Activated CD4-positive, alpha-beta T cell treated with anti-CD3 and anti-CD28 coated beads, Interleukin-2, Interleukin-4, amounts not matched to agents 100 ng/mL and 50 ng/mL, durations not matched to agents 16 hours and 8 hours (primary cell): ENCODE results near the gene RABGAP1L.

ENCODE experiments used
- DNase-seq: peaks from one replicate; pipeline ENCODE4 v3.0.0-alpha.2; 2020; ENCODE audit warnings: low spot score

Gene RABGAP1L

GRCh38 chr1:174938281-174939007, 779.1 kb downstream of the RABGAP1L start:
- DNase-seq = peak; percentile 24

DNA sequence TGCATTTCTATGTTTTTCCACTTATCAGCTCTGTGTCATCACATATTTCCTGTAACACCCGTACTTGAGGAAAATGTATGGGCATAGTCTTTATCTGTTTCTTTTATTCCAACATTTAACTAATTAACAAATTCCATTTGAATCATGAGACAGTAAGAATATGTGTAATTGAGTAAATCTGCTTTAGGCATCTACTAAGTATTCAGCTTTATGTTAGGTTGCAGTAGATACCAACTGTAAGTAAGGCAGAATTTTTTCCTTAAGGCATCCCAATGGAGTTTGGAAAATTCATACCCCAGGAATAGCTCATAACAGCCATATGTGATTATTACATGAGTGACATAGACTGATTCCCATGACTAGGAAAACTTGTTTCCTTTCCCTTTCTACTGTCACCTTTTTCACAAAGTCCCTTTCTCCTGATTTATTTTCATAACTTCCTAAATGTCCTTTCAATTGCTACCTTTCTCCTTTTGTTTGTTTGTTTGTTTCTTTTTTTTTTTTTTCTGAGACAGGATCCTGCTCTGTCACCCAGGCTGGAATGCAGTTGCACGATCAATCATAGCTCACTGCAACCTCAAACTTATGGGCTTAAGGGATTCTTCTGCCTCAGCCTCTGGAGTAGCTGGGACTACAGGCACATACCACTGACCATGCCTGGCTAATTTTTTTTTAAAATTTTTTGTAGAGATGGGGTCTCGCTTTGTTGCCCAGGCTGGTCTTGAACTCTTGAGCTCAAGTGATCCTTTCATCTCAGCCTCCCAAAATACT, 780.6 kb downstream of the RABGAP1L start:
- DNase-seq = no peak

DNA sequence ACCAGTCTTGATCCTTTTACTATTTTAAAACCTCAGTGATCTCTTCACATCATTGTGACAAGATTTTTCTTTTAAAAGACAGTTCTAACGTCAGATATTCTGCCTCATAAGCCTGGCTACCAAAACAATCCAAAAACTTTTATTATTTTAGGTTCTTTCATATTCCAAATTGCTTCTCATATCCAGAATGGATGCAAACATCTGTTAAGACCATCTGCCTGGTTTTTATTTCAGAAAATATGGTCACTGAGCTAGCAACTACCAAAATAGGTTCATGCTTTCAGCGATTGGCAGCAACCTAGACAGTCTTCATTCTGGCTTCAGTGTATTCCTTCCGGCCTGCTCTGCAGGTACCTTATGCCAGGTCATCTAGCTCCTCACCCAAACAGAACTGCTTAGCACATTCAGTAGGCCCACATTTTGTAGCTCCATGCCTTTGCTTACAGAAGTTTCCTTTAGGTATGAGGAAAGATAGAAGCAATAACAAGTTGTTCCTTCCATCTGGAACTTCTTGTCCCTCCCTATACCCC, 781.4 kb downstream of the RABGAP1L start:
- DNase-seq = no peak

DNA sequence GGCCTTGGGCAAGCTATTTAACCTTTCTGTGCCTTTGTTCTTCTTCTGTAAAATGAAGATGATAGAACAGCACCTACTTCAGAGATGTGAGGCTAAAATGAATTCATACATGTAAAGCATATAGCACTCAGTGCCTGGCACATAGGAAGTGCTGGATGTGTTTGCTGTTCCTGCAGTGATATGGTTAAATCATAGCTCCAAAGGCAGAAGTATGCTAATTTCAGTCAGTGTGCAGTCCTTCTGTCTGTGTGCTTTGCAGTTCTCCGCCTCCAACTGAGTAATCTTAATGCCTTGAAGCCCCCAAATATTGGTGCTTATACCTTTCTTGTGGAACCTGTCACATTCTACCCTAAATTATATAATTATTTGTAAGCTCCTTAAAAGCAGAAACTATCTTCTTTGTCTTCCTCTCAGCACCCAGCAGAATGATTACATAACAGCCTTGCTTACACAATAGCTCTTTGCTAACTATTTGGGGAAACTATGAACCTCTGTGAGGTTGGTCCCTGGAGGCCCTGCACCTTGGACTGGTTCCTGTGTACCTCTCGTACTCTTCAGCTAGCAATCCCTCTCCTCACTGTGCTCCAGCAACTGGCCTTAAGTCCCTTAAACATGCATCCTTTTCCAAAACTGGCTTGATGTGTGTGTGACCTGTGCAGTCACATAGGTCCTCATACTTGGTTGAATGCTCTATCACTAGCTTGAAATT, 783.4 kb downstream of the RABGAP1L start:
- no peak for DNase-seq

- DNase-seq = no peak
Observed at GRCh38 chr1:174946031-174946430, 786.7 kb downstream of the RABGAP1L start.

DNA sequence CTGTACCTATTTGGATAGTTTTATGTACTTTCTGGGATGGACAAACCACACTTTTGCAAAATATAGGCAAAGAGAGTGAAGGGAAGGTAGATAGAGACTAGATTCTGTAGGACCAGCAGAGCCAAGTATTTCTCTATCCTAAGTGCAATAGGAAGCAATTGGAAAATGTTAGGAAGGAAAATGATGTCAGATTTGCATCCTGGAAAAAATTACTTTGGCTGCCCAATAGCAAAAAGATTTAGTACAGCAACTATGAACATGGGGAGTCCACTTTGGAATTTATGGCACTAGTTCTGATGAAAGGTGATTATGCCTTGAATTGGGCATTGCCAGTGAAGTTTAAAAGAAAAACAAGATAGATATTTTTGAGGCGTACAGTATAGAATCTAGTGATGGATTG, 789.7 kb downstream of the RABGAP1L start:
- DNase-seq = no peak

- DNase-seq = no peak
Observed at GRCh38 chr1:174949645-174950044, 790.3 kb downstream of the RABGAP1L start.

- no peak for DNase-seq
Observed at GRCh38 chr1:174953285-174954072, 794.2 kb downstream of the RABGAP1L start.

GRCh38 chr1:174954073-174954460, 794.7 kb downstream of the RABGAP1L start:
- no peak for DNase-seq

- DNase-seq = no peak
Observed at GRCh38 chr1:174954671-174955669, 795.6 kb downstream of the RABGAP1L start.

GRCh38 chr1:174956086-174956485, 796.8 kb downstream of the RABGAP1L start:
- no peak for DNase-seq

- DNase-seq = no peak
Observed at GRCh38 chr1:174956976-174957375, 797.7 kb downstream of the RABGAP1L start.

DNA sequence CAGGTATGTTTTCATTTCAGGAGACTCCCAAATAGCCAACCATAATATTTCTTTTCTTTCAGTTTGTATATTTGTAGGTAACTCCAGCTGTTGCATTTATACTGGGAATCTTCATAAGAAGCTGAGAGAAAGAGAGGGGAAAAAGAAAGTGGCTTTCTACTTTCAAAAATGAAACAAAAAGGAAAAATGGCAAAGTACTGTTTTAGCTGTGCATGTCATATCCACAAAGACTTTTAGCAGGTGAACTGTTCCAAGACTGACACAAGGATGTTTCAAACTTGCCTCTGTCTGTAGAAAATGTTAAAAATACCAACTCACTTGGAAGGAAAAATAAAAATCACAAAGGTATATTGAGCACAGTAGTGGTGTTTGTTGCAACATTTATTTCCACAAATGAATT, 798.5 kb downstream of the RABGAP1L start:
- DNase-seq = no peak

- DNase-seq = no peak
Observed at GRCh38 chr1:174958396-174958795, 799.1 kb downstream of the RABGAP1L start.

GRCh38 chr1:174960362-174960761, 801.0 kb downstream of the RABGAP1L start:
- DNase-seq = no peak

DNA sequence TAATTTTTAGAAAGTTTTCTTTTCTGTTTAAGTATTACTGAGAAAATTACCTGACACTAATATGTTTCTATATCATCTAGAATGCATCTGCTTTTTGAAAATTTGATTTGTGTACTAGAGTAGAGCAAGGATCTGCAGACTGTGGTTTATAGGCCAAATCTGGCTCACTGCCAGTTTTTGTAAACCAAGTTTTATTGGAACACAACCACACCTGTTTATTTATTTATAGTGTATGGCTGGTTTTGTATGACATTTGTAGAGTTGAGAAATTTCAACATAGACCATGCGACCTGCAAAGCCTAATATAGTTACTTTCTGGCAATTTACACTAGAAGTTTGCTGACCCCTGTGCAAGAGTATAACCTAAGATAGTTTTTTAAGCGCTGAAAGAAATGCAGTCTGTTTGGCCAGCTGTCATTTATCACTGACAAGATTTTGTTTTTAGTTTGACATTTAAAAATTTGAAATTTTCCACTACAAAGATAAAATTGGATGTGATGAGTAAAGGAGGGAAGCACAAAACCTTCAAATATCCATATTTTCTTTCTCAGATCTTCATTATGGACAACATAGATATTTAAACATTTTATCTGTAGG, 804.3 kb downstream of the RABGAP1L start:
- no peak for DNase-seq

DNA sequence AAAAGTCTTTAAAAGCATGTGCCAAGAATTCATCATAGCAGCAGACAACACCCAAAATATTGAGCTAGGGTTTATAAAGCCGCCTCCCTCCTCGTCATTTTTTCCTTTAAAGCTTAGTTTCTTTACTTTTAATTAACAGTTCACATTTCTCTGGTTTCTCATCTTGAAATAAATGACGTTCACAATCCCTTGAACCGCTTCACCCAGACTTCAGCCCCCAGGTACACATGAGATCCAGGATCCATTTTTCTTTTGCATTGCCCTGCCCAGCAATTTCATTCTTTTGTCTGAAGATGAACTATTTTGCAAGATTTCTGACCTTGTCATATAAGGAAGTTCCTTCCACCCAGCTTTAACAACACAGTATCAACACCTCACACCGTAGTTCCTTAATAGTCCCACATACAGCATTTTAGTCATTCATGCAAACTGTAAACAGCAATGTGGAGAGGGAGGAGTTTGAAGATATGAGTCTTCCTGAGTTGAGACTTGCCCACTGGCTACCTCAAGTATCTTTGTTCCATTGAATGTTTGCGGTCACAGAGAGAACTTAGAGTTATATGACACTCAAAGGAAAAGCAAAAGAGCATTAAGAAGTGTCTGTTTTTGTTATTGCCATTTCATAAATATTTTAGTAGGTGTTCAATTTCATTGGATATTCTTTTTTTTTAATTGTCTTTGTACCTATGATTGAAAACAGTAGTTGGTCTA, 805.1 kb downstream of the RABGAP1L start:
- DNase-seq = peak; percentile 78

- DNase-seq = no peak
Observed at GRCh38 chr1:174964972-174965361, 805.6 kb downstream of the RABGAP1L start.

GRCh38 chr1:174965362-174966007, 806.2 kb downstream of the RABGAP1L start:
- DNase-seq = no peak
